H1 (cell line): ENCODE results near the gene CHTF18. TPM values are rescaled to one million over a fixed set of nuclear protein-coding genes. Genes with fewer than 3 reads are reported as not detected.

ENCODE experiments used
- CTCF ChIA-PET: fragments of 300-600 bp; sonication (Branson Sonifier 250); formaldehyde crosslinking; loops from one replicate; lab custom pipeline; 2021; ENCODE audit not compliant: partially characterized antibody; lab: Charles Lee
- POLR2A ChIA-PET: fragments of 300-600 bp; sonication (Branson Sonifier 250); formaldehyde crosslinking; loops from one replicate; lab custom pipeline; 2021; ENCODE audit warnings: inconsistent platforms; ENCODE audit not compliant: partially characterized antibody; lab: Charles Lee
- DNase-seq, 2 experiments: peaks; one replicate each; pipeline versions ENCODE4 v3.0.0 to v3.0.0-alpha.2; 2010 to 2022; ENCODE audit warnings: low spot score in 2 of 2, low read depth in 1 of 2, mixed read lengths in 1 of 2
- FAIRE-seq: peaks from 2 replicates; lab custom pipeline; 2011; peaks lifted over from hg19 to GRCh38; lab: Jason Lieb, UNC
- H2AFZ ChIP-seq: 2 replicates; pipeline ENCODE4 v1.8.1; 2012; ENCODE audit warnings: low read length, inconsistent platforms
- H2AK5ac ChIP-seq: 2 replicates; pipeline ENCODE4 v1.6.1; 2013; ENCODE audit warnings: low read depth, low read length
- H2BK120ac ChIP-seq: replicated peaks from 2 replicates; pipeline ENCODE3; 2013; ENCODE audit warnings: low read depth, low read length, inconsistent platforms
- H2BK12ac ChIP-seq: 2 replicates; pipeline ENCODE4 v1.6.1; 2013; ENCODE audit warnings: low read depth, low read length
- H2BK15ac ChIP-seq: 2 replicates; pipeline ENCODE4 v1.6.1; 2013; ENCODE audit warnings: low read length
- H2BK20ac ChIP-seq: 2 replicates; pipeline ENCODE4 v1.6.1; 2013; ENCODE audit warnings: low read length
- H2BK5ac ChIP-seq: 2 replicates; pipeline ENCODE4 v1.6.1; 2013; ENCODE audit warnings: low read depth, low read length
- H3K14ac ChIP-seq: 2 replicates; pipeline ENCODE4 v1.6.1; 2013; ENCODE audit warnings: inconsistent platforms; ENCODE audit not compliant: insufficient read length
- H3K18ac ChIP-seq: 2 replicates; pipeline ENCODE4 v1.6.1; 2013; ENCODE audit warnings: low read length; ENCODE audit errors: extremely low read depth
- H3K23ac ChIP-seq: 2 replicates; pipeline ENCODE4 v1.6.1; 2013; ENCODE audit warnings: inconsistent platforms; ENCODE audit not compliant: insufficient read length
- H3K23me2 ChIP-seq: 2 replicates; pipeline ENCODE4 v1.6.1; 2013; ENCODE audit warnings: low read depth, low read length
- H3K27ac ChIP-seq: 2 replicates; pipeline ENCODE4 v1.6.1; 2011; ENCODE audit warnings: low read depth, low read length, inconsistent platforms
- H3K27me3 ChIP-seq, 4 experiments: replicated peaks in 1 of 4; 1 replicate in 1 of 4; 2 replicates in 3 of 4; pipeline versions ENCODE4 v1.6.1 to v1.8.1; 2011 to 2013; ENCODE audit warnings: low read length in 3 of 4, mild to moderate bottlenecking in 3 of 4, inconsistent platforms in 2 of 4, mixed read lengths in 2 of 4, moderate library complexity in 1 of 4; ENCODE audit not compliant: control insufficient read depth in 3 of 4, insufficient read depth in 3 of 4; ENCODE audit errors: extremely low read depth in 1 of 4
- H3K36me3 ChIP-seq, 4 experiments: 2 replicates each; pipeline versions ENCODE4 v1.6.1 to v1.8.1; 2011 to 2013; ENCODE audit warnings: mild to moderate bottlenecking in 4 of 4, low read length in 3 of 4, moderate library complexity in 2 of 4, control low read depth in 1 of 4, inconsistent platforms in 1 of 4; ENCODE audit not compliant: insufficient read depth in 4 of 4, control insufficient read depth in 2 of 4
- H3K4ac ChIP-seq: replicated peaks from 2 replicates; pipeline ENCODE3; 2013; ENCODE audit warnings: low read length, low read depth, mixed read lengths, inconsistent platforms; ENCODE audit not compliant: insufficient read length
- H3K4me1 ChIP-seq, 4 experiments: replicated peaks in 1 of 4; 1 replicate in 1 of 4; 2 replicates in 3 of 4; pipeline versions ENCODE4 v1.6.1 to v1.8.1; 2011 to 2013; ENCODE audit warnings: low read length in 3 of 4, inconsistent platforms in 2 of 4, mixed read lengths in 1 of 4; ENCODE audit not compliant: insufficient read depth in 4 of 4, control insufficient read depth in 3 of 4
- H3K4me2 ChIP-seq, 2 experiments: 2 replicates each; pipeline versions ENCODE4 v1.6.1 to v1.8.1; 2011 to 2013; ENCODE audit warnings: low read depth in 2 of 2, low read length in 2 of 2, control low read depth in 1 of 2, inconsistent platforms in 1 of 2, mild to moderate bottlenecking in 1 of 2; ENCODE audit not compliant: insufficient read depth in 1 of 2
- H3K4me3 ChIP-seq, 4 experiments: fragments of 200-600, 300-600 bp in 1 of 4; sonication (generic), shearing (Covaris generic), sonication (Bioruptor Twin) in 1 of 4; 2 replicates each; pipeline versions ENCODE4 v1.5.1 to v1.8.1; 2011 to 2016; ENCODE audit warnings: low read length in 4 of 4, low read depth in 3 of 4, control low read depth in 2 of 4, inconsistent platforms in 2 of 4, mild to moderate bottlenecking in 2 of 4, mixed read lengths in 1 of 4, moderate library complexity in 1 of 4; ENCODE audit not compliant: insufficient read depth in 2 of 4; ENCODE audit errors: extremely low read depth in 1 of 4
- H3K56ac ChIP-seq: replicated peaks from 2 replicates; pipeline ENCODE3; 2013; ENCODE audit warnings: low read depth, mild to moderate bottlenecking, mixed read lengths, low read length, inconsistent platforms; ENCODE audit not compliant: insufficient read length
- H3K79me1 ChIP-seq: 2 replicates; pipeline ENCODE4 v1.6.1; 2013; ENCODE audit warnings: low read depth, low read length, control low read depth
- H3K79me2 ChIP-seq, 2 experiments: 2 replicates each; pipeline versions ENCODE4 v1.6.1 to v1.8.1; 2012 to 2013; ENCODE audit warnings: low read length in 2 of 2, mild to moderate bottlenecking in 2 of 2, inconsistent platforms in 1 of 2; ENCODE audit not compliant: insufficient read depth in 2 of 2, control insufficient read depth in 1 of 2
- H3K9ac ChIP-seq, 4 experiments: replicated peaks in 1 of 4; 1 replicate in 1 of 4; 2 replicates in 3 of 4; pipeline versions ENCODE4 v1.6.1 to v1.8.1; 2011 to 2013; ENCODE audit warnings: low read depth in 3 of 4, low read length in 3 of 4, control low read depth in 2 of 4, mild to moderate bottlenecking in 2 of 4, moderate library complexity in 2 of 4, inconsistent platforms in 1 of 4; ENCODE audit errors: extremely low read depth in 1 of 4
- H3K9me3 ChIP-seq, 2 experiments: 2 replicates each; pipeline versions ENCODE4 v1.6.1 to v1.8.1; 2012 to 2013; ENCODE audit warnings: mild to moderate bottlenecking in 2 of 2, moderate library complexity in 2 of 2, control low read depth in 1 of 2, inconsistent platforms in 1 of 2, low read depth in 1 of 2, low read length in 1 of 2, mixed read lengths in 1 of 2; ENCODE audit not compliant: insufficient read depth in 2 of 2
- H4K20me1 ChIP-seq, 2 experiments: replicated peaks in 1 of 2; 2 replicates each; pipeline versions ENCODE3 to v1.8.1; 2011 to 2013; ENCODE audit warnings: inconsistent platforms in 2 of 2, low read length in 2 of 2, mild to moderate bottlenecking in 1 of 2; ENCODE audit not compliant: insufficient read depth in 2 of 2, control insufficient read depth in 1 of 2
- H4K5ac ChIP-seq: 2 replicates; pipeline ENCODE4 v1.6.1; 2013; ENCODE audit warnings: low read length, low read depth, mixed read lengths, inconsistent platforms; ENCODE audit not compliant: insufficient read length
- H4K8ac ChIP-seq: 2 replicates; pipeline ENCODE4 v1.8.0; 2013; ENCODE audit warnings: mild to moderate bottlenecking, moderate library complexity, low read length, inconsistent platforms; ENCODE audit not compliant: insufficient read depth; ENCODE audit errors: extremely low read depth
- H4K91ac ChIP-seq: replicated peaks from 2 replicates; pipeline ENCODE3; 2013; ENCODE audit warnings: low read length, mixed read lengths, inconsistent platforms; ENCODE audit not compliant: insufficient read length
- ASH2L ChIP-seq: fragments of 200-600, 300-600 bp; sonication (generic); IDR thresholded peaks from one replicate; pipeline ENCODE4 v1.7.1; 2017; ENCODE audit warnings: low read length
- GABPA ChIP-seq: IDR thresholded peaks from 2 replicates; pipeline ENCODE4 v1.6.1; 2011; ENCODE audit warnings: mild to moderate bottlenecking, low read length, moderate library complexity, borderline replicate concordance; ENCODE audit not compliant: insufficient read depth
- HDAC6 ChIP-seq: IDR thresholded peaks from one replicate; pipeline ENCODE4 v1.7.1; 2012; ENCODE audit warnings: low read depth, mild to moderate bottlenecking, inconsistent platforms, low read length, moderate library complexity
- TAF1 ChIP-seq: IDR thresholded peaks from 2 replicates; pipeline ENCODE4 v1.6.1; 2011; ENCODE audit warnings: mild to moderate bottlenecking, low read depth, low read length
- WGBS, 2 experiments: shearing (Covaris generic) in 1 of 2; methylation state at CpG; one replicate each; pipeline versions ENCODE4 v1.1.6 to v1.1.7; 2013 to 2015; ENCODE audit warnings: low lambda C conversion rate in 2 of 2, mixed read lengths in 2 of 2, inconsistent platforms in 1 of 2, low coverage in 1 of 2, missing lambda C conversion rate in 1 of 2; ENCODE audit not compliant: insufficient replicate concordance in 2 of 2, insufficient coverage in 1 of 2, insufficient read length in 1 of 2; ENCODE audit errors: extremely low coverage in 1 of 2, missing lambda C conversion rate in 1 of 2; 5-methylcytosine and 5-hydroxymethylcytosine counted together
- polyA plus RNA-seq, 7 experiments: library from polyadenylated mRNA; depleted of rRNA in 3 of 7; stranded (reverse) in 5 of 7; unstranded in 2 of 7; fragments of >200 nt in 5 of 7; fragments of 200-250 nt in 2 of 7; gene quantifications; 1 replicate in 5 of 7; 2 replicates in 1 of 7; 4 replicates in 1 of 7; pipeline versions ENCODE4 v1.2.1 to v1.2.3, GENCODE V29; 2011 to 2013; ENCODE audit warnings: missing spikeins in 2 of 7, mixed read lengths in 2 of 7
- total RNA-seq: library from RNA; stranded (reverse); fragmentation: NEBNext Ultra II Directional; extraction: Animal tissue kit (Norgen Biotek cat#: 25700); gene quantifications from 2 replicates; pipeline ENCODE4 v1.2.1, GENCODE V29; 2021

Gene CHTF18
- total and polyA plus RNA-seq, 2 of the 8 experiments (the other 6 are each of a cell fraction or from before 2014, with no cell fraction given), result 75.3 to 104 TPM

GRCh38 chr16:752007-752312, 36.5 kb upstream of the CHTF18 start:
- Histone ChIP-seq H4K8ac (no peak overlapping the region), H3K4me3 (no peak overlapping the region), H3K79me2 (no peaks in the 10 kb centered on the region), H3K14ac (no peak overlapping the region), H3K4me2 (peak overlapping the region; percentile 14 to 40; a peak in 3 of 4 replicates), H3K27me3 (no peaks in the 10 kb centered on the region), H2BK20ac (no peak overlapping the region), H3K79me1 (no peaks in the 10 kb centered on the region), H4K91ac (no peak overlapping the region), H2AFZ (no peak overlapping the region), H3K4me1 (peaks cover 3 to 12% (median 5%) of the 10 kb centered on the region in 4 experiments; a peak in 5 of 7 replicates), H3K18ac (no peak overlapping the region; the same call in 1 of the 2 replicates), H3K27ac (no peak overlapping the region), H2AK5ac (no peak overlapping the region), H3K9ac (peak overlapping the region in 1 of 4 experiments; percentile 6; a peak in 1 of 7 replicates), H4K5ac (no peak overlapping the region), H3K9me3 (0 out of 4 replicates have a peak, but pooled peaks cover 0 to 3% of the 10 kb centered on the region in 2 experiments), H3K56ac (no peak overlapping the region), H4K20me1 (no peaks in the 10 kb centered on the region), H3K23me2 (no peaks in the 10 kb centered on the region), H3K4ac (no peak overlapping the region), H3K23ac (no peak overlapping the region), H2BK120ac (no peak overlapping the region), H2BK15ac (0 out of 2 replicates have a peak overlapping the region, but pooled peaks have one; percentile 72), H2BK12ac (0 out of 2 replicates have a peak overlapping the region, but pooled peaks have one; percentile 60), H3K36me3 (no peaks in the 10 kb centered on the region), H2BK5ac (0 out of 2 replicates have a peak overlapping the region, but pooled peaks have one; percentile 35)
- ChIA-PET POLR2A (interaction anchor here (0.8 to 2.2 kb wide), 5 partner anchors 10 to 44 kb away, joined by 3 to 8 read pairs (median 4); partner anchors contain the start of genes CIAO3 and MSLN), CTCF (interaction anchor here (0.6 to 35.8 kb wide), 7 partner anchors 9 to 36 kb away, joined by 3 to 977 read pairs (median 4); partner anchors contain the start of genes ANTKMT, CCDC78, CHTF18 and CIAO3)
- DNase-seq (no peak), FAIRE-seq (no peak)
- peak; percentile 65; the same call in 1 of the 2 replicates for TF ChIP-seq GABPA
- 0 out of 2 replicates have a peak, but pooled peaks have one; percentile 29 for TF ChIP-seq TAF1
- no peak for TF ChIP-seq HDAC6
- no peak for TF ChIP-seq ASH2L
- WGBS, 2 experiments, result 35% methylated on average over 10 of the region's 10 CpGs; no CpG with 5 or more reads in 1 of the 2 experiments
